Nucleus accumbens (tissue), 56 donors: ENCODE measurements around the gene OR5C1.

Experiments used
- DNase-seq, 56 donors: peaks; one replicate each; lab custom pipeline; 2025; lab: John Stamatoyannopoulos, UW

OR5C1 gene

DNA sequence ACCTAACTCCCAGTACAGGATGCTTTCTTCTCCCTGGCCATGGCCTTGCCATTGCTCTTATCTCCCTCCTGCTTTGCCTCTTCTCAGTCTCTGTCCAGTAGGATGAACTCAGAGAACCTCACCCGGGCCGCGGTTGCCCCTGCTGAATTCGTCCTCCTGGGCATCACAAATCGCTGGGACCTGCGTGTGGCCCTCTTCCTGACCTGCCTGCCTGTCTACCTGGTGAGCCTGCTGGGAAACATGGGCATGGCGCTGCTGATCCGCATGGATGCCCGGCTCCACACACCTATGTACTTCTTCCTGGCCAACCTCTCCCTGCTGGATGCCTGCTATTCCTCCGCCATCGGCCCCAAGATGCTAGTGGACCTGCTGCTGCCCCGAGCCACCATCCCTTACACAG lies at the start of gene OR5C1:
Gene OR5C1, plus strand, starts transcription at position 103 of the 400 bp plus-strand sequence. Its CDS starts 0 bp downstream, at position 103.
- no peak for DNase-seq

DNA sequence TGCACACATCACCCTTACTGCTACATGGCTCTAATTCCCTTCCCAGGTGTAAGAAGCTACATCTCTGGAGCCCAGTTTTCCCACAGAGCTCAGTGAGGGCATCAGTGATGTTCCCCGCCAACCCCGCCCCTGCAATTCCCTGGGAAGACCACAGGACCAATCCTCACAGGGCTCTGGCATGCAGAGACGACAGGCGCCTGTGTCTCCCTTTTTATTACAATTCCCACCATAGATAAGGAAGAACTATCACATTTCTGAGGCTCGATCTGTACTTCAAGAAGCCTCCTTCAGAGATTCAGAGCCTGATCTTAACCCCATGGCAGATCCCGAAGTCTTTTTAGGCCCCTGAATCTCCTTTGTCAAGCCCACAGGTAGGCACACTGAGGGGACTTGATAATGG lies 46.7 kb upstream of the OR5C1 start, which contains the start of gene OR1L6:
Gene OR1L6, plus strand, starts transcription at position 301 of the 400 bp plus-strand sequence. CDS start 7,545 bp downstream, outside the sequence.
- no peak for DNase-seq

- no peak for DNase-seq
These were observed 33.9 kb upstream of the OR5C1 start for GRCh38 chr9:122754825-122755224.

GRCh38 chr9:122767817-122768216 lies 20.9 kb upstream of the OR5C1 start:
- no peak for DNase-seq

GRCh38 chr9:122777052-122777451 lies 11.7 kb upstream of the OR5C1 start:
- no peak for DNase-seq

DNA sequence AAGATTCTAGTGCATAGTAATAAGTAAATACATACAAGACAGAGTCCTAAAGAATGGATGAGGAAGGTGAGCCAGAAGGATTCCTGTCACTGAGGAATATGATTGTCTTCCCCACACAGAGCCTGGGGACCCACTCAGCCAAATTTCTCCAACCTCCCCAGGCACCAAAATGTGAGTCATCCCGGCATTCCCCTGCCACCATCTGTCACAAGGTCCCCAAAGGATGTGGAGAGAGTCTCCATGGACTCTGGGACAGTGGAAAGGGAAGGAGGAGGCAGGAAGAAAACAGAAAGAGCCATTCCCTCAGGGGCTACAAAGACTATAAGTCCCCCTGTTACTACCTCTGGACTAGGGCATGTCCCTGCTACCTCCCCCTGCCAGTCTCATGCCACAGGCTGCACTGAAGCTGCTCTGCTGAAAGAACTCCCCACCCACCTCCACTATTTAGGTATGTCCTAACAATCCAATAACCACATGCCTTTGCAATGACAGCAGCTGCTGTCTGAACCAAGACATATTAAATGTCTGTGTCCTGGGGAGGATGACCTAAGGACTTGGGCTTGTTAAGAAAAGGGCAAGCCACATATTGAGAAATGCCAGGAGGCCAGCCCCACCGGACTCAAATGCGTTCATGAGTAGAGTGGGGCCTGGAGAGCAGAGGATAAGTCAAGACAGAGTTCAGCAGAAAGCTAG lies 10.7 kb upstream of the OR5C1 start:
- DNase-seq: no peak

- no peak for DNase-seq
These were observed 9.6 kb upstream of the OR5C1 start for GRCh38 chr9:122779181-122779580.

DNA sequence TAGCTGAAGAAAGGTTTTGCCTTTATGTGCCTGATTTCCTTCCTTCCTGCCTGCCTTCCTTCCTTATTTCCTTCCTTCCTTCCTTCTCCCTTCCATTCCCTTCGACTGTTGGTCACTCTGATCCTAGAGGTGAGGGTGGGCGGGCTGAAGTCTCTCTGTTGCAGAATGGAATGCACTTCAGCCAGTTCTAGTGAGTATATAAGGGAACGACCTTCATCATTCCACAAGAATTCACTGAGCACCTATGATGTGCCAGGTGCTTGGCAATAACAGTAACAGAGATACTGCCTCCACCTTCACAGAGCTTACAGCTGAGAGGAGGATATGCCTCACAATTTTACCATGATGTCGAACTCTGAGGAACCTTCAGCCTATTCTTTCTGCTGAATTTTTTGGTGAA lies 8.7 kb upstream of the OR5C1 start:
- DNase-seq: no peak

GRCh38 chr9:122781671-122782070 lies 7.1 kb upstream of the OR5C1 start:
- no peak for DNase-seq

GRCh38 chr9:122785269-122785668 lies 3.5 kb upstream of the OR5C1 start:
- DNase-seq: no peak

- DNase-seq: no peak
These were observed 2.4 kb upstream of the OR5C1 start for GRCh38 chr9:122786338-122786737.

DNA sequence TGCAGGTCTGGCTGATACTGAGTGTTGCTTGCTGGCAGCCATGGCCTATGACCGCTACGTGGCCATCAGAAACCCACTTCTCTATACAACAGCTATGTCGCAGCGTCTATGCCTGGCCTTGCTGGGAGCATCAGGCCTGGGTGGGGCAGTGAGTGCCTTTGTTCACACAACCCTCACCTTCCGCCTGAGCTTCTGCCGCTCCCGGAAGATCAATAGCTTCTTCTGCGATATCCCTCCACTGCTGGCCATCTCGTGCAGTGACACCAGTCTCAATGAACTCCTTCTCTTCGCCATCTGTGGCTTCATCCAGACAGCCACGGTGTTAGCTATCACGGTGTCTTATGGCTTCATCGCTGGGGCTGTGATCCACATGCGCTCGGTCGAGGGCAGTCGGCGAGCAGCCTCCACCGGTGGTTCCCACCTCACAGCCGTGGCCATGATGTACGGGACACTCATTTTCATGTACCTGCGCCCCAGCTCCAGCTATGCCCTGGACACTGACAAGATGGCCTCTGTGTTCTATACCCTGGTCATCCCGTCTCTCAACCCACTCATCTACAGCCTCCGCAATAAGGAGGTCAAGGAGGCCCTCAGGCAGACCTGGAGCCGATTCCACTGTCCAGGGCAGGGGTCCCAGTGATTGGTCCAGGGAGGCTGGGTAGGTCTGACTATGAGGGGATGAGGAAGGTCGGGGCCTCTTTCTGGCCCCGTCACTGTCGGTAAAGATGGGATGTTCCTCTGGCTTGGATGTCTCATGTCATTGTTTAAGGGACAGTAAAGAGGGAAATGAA lies 718 bp downstream of the OR5C1 start:
- DNase-seq: no peak

DNA sequence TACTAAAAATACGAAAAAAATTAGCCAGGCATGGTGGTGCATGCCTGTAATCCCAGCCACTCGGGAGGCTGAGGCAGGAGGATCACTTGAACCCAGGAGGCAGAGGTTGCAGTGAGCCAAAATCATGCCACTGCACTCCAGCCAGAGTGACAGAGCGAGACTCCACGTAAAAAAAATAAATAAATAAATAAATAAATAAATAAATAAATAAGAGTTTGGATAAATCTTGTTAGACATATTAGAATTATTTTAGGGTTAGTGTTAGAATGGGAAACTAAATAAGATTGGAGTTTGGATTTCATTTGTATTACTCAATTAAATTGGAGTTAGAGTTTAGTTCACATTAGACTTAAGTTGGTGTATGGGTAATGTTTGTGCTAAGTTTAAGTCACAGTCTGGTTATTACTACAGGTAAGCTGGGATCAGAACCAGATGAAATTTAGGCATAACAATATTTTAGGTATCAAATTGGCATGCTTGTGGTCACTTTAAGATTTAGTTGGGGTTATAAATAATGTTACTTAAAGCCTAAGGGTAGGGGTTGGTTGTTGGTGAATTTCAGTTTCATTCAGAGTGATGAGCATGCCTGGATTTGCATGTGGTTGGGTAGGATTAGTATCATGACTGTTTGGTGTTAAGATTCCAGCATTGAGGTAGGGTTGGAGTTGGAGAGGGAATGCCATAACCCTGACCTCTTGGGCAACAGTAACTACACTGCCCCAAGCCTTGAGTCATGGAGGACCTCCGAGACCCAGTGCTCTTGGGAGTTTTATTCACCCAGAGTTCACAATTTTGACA lies 3.3 kb downstream of the OR5C1 start:
- no peak for DNase-seq

DNA sequence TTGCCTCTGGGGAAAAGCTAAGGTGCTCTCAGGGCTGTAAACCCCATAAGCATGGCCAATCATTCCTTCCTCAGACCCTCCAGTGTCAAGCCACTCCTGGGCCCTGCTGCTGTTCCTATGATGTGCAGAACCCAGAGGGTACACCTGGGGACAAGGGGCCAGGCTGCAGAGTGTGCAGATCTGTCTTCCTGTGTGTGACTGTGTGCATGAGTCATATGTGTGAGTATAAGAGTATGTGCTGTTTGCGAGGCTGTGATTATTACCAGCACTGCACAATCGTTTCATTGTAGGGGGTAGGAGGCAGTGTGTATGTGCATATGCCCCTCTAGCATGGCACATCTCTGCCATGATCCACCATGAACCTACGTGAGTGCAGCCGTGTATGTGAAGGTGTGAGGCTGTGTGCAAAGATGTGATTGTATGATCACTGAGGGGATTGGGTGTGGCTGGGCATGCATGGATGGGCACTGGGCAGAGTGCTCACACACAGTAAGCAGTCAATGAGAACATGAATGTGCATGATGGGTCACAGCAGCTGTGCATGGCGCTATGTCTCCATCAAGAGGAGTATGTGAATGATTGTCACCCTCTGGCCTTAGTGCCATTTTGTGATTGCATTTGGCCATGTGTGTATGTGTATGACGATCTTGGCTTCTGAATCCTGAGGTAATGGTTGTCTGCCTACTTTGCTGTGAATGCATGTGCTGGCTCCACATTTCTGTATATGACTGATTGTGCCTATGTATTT lies 8.8 kb downstream of the OR5C1 start:
- no peak for DNase-seq

DNA sequence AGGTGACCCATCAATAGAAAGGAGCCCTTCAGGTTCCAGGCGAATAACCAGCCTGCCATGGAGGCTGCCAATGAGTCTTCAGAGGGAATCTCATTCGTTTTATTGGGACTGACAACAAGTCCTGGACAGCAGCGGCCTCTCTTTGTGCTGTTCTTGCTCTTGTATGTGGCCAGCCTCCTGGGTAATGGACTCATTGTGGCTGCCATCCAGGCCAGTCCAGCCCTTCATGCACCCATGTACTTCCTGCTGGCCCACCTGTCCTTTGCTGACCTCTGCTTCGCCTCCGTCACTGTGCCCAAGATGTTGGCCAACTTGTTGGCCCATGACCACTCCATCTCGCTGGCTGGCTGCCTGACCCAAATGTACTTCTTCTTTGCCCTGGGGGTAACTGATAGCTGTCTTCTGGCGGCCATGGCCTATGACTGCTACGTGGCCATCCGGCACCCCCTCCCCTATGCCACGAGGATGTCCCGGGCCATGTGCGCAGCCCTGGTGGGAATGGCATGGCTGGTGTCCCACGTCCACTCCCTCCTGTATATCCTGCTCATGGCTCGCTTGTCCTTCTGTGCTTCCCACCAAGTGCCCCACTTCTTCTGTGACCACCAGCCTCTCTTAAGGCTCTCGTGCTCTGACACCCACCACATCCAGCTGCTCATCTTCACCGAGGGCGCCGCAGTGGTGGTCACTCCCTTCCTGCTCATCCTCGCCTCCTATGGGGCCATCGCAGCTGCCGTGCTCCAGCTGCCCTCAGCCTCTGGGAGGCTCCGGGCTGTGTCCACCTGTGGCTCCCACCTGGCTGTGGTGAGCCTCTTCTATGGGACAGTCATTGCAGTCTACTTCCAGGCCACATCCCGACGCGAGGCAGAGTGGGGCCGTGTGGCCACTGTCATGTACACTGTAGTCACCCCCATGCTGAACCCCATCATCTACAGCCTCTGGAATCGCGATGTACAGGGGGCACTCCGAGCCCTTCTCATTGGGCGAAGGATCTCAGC lies 11.6 kb downstream of the OR5C1 start, which contains the start of gene OR1K1:
Gene OR1K1, plus strand, starts transcription at position 58 of the 995 bp plus-strand sequence. Its CDS starts 0 bp downstream, at position 58.
- DNase-seq: no peak

GRCh38 chr9:122806661-122807060 lies 17.9 kb downstream of the OR5C1 start:
- no peak for DNase-seq

DNA sequence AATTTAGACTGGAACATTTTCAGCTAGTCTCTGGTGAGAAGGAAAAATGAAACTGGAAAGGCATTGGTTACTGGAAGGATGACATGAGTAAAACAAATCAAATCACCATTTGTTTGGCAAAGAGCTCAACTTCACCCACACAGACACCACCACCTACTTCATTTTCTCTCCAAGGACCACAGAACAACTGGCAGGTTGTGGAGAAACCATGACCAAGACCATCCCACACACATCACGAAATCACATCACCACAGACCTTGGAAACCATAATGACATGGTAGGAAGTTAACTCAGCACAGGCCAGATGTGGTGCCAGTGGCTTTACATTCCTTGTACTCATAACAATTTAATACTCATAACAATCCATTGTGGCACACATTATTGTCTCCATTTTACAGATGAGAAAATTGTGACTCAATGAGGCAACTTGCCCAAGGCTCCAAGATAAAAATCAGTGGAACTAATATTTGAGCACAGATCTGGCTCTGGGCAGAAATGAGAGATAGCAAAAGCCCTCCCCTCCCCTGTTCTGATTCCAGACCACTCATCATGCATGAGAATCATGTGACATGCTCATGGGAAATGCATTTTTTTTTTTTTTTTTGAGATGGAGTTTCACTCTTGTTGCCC lies 18.7 kb downstream of the OR5C1 start:
- DNase-seq: no peak

- no peak for DNase-seq
These were observed 19.4 kb downstream of the OR5C1 start for GRCh38 chr9:122808141-122808540.
